Glomerular endothelial cell (primary cell): ENCODE measurements around the gene POMGNT1. TPM values are rescaled to one million over a fixed set of nuclear protein-coding genes. Genes with fewer than 3 reads are reported as not detected.

Experiments
- DNase-seq: peaks from one replicate; pipeline ENCODE4 v3.0.0-alpha.2; 2011; ENCODE audit warnings: low read depth, low spot score; ENCODE audit errors: extremely low read depth
- total RNA-seq: library from RNA; depleted of rRNA; stranded (reverse); fragments of >200 nt; gene quantifications from 2 replicates; pipeline ENCODE4 v1.2.3, GENCODE V29; 2015

POMGNT1 gene
- total RNA-seq, 1 donor from 2014 or later, result 70.4 TPM

- DNase-seq, result no peak
Measured at GRCh38 chr1:46211051-46211450, 12.8 kb upstream of the POMGNT1 start.

DNA sequence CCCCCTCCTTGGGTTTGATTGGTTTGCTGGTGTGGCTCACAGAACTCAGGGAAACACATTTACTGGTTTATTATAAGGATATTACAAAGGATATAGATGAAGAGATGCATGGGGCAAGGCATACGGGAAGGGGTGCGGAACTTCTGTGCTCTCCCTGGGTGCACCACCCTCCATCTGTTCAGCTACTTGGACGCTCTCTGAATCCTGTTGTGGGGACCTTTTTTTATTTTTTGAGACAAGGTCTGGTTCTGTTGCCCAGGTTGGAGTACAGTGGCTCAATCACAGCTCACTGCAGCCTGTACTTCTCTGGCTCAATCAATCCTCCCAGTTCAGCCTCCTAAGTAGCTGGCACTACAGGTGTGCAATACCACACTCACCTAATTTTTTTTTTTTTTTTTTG lies 12.3 kb upstream of the POMGNT1 start:
- DNase-seq, result no peak

- no peak for DNase-seq
Measured at GRCh38 chr1:46206399-46206798, 8.2 kb upstream of the POMGNT1 start.

GRCh38 chr1:46205791-46206190 lies 7.6 kb upstream of the POMGNT1 start:
- DNase-seq, result no peak

- no peak for DNase-seq
Measured at GRCh38 chr1:46205141-46205540, 6.9 kb upstream of the POMGNT1 start.

GRCh38 chr1:46204406-46204742 lies 6.1 kb upstream of the POMGNT1 start:
- DNase-seq, result no peak

DNA sequence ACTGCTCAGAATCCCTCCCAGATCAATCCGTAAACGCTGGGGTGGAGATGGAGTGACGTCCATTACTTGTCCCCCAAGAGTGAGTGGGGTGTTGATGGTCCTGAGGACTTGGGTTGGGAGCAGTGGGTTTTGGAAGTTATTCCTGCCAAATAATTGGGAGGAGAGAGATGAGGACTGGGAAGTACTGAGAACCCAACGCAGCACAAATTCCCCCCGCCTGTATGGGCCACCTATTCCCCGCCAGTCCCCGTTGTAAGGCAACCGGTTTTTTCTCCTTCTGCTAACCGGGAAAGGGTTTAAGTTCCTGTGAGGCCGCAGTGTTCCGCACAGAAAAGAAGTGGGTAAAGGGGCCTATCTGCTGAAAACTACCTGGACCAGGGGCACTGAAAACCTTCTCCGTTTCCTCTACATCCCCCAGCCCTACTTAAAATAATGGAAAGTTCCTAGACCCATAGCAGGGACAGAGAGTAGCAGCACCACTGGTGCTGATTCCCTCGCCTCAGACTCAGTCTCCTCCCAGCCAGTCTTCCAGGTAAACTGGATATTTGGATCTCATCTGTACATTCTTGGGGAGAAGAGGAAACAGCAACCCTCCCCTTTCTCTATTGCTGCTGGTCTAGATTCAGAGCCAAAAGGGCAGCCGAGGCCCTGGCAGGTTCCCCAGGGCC lies 5.6 kb upstream of the POMGNT1 start:
- DNase-seq, result no peak

DNA sequence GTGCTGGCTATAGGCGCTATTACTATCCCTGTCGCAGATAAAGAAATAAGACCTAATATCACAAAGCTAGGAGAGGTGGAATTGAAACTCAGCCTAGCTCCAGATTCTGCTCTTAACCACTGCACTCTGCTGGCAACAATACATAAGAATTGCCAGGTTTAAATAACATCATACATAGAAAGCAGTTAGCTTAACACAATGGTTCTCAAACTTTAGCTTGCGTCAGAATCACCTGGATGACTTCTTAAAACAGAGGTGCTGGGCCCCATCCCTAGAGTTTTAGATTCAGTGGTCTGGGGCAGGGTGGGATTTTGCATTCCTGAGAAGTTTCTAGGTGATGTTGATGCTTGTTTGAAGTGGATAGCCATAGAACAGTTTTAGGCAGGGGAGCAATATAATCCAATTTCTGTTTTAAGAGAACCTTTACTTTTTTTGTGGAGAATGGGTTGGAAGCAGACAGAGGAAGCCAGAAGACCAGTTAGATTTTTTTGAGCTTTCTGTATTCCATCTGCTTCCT lies 1.1 kb upstream of the POMGNT1 start:
- DNase-seq, result no peak

- DNase-seq, result no peak
Measured at GRCh38 chr1:46197560-46197963, 672 bp downstream of the POMGNT1 start.

GRCh38 chr1:46196609-46197008 lies 1.6 kb downstream of the POMGNT1 start:
- no peak for DNase-seq

DNA sequence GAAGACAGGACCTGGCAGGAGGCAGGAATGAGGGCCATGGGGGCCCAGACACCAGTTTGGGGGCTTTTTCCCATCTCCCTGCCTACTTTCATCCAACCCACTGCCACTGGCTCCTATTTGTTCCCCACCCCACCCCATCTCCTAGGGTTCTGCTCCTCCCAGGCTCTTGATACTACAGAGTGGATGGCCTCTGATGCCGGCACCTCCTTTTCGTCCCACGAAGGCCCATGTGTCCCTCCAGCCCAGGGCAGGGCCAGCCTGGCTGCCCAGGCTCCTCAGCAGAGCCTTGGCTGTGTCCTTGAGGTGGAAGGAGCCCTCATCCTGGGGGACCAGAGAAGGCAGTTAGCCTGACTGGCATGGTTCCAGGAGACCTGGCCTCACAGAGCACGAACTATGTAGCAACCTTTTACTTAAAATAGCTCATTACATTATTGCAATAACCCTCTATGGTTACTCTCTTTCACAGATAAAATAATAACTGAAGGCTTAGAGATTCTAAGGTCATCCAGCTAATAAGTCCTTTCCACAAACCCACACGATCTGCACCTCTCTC lies 3.5 kb downstream of the POMGNT1 start:
- no peak for DNase-seq

DNA sequence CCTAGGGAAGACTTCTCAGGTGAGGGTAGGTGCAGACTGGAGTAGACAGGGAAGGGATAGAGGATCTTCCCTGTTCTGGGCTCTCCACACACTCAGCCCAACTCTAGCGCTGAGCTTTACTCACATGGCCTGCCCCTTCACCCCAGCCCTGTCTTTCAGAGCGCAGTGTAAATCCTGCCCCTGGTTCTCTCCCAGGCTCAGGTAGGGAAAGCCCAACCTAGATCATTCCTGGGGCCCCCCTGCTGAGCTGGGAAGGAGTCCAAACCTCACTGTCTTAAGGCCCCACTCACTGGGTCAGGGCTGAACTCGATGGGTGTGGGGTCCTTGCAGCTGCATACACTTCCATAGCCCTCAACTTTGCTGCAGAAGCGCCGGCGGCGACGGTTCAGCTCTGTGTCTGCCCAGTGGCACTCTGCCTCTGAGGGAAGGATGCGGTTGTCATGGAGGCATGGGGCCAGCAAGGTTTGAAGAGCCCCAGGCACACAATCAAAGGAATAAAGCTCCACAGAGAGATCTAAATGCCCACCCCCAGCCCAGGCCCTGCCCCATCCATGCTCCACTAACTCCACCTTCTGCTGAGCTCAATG lies 4.2 kb downstream of the POMGNT1 start:
- DNase-seq, result no peak

DNA sequence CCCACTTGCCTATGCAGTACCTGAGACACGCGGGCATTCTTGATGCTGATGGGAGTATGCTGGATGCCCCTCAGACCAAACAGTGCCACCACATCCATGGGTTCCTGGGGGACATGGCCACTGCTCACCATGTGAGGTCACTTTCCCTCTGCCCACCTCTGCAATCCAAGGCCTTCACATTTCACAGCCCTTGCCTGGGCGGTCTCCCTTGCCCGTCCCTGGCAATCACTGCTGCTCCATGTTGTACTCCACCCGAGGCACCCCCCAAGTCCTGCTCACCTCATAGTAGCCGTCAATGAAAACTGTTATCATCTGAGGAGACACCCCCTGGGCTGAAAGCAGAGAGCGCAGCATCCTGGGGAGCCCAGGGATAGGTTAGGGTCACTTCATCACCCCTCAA lies 4.9 kb downstream of the POMGNT1 start:
- DNase-seq, result no peak

- DNase-seq, result no peak
Measured at GRCh38 chr1:46192171-46192570, 6.1 kb downstream of the POMGNT1 start.

DNA sequence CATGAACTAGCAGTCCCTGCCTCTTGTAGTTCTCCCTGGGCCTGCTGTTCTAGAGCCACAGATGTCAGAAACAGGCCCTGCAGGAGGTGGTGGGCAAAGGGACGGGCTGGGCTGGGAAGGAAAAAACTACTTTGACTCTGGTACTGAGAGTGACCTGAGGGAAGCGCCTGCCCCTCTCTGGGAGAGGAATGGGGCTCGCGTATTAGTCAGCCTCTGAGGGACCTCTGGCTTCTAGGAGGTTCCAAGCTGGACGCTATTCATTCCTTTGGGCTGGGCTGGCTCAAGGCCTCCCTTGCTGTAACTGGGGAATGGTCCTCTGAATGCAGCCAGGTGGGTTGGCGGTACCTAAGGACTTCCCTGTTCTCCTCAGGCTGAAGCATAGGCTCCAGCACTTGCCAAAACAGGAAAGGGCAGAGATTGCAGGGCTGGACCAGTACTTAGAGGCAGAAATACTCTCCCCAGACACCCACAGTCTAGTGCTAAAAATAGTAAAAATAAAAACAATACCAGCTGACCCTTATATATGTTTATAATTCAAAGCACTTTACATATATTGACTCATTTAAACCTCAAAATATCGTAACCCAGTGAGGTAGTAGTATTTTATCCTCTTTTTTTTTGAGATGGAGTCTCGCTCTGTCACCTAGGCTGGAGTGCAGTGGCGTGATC lies 7.1 kb downstream of the POMGNT1 start:
- no peak for DNase-seq

GRCh38 chr1:46190539-46190938 lies 7.7 kb downstream of the POMGNT1 start:
- no peak for DNase-seq

- no peak for DNase-seq
Measured at GRCh38 chr1:46188295-46189030, 9.8 kb downstream of the POMGNT1 start.

GRCh38 chr1:46187106-46187869 lies 10.9 kb downstream of the POMGNT1 start:
- no peak for DNase-seq

DNA sequence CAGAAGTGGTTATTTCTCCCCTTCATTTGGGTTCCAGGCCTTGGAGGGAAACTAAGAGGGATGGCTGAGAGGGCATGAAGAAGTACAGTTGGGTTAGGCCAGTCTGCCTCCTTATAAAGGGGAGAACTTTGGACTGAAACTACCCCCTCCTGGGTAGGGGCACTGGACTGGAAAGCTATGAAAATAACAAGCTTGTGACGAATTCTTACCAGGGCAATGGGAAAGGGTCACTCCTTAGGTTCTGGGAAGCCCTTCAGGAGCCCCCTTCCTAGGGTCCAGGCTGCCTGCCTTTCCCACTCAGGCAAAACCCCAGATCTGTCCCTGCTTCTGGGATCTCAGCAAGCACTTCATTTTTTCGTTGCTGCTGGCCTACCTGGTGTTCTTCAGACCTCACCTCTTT lies 12.2 kb downstream of the POMGNT1 start:
- DNase-seq, result no peak

- no peak for DNase-seq
Measured at GRCh38 chr1:46184920-46185658, 13.1 kb downstream of the POMGNT1 start.
